K562 (cell line): Measurements from ENCODE around the gene MYH7B. TPM values are rescaled to one million over a fixed set of nuclear protein-coding genes. Genes with fewer than 3 reads are reported as not detected.
A peak's percentile ranks its signal among the peaks of the same experiment; 100 is the strongest.

Source experiments
- BRD9 ChIP-seq: fragments of 450-650 bp; IDR thresholded peaks from 2 replicates; pipeline ENCODE4 v1.6.1; 2018; ENCODE audit warnings: low read depth; ENCODE audit not compliant: partially characterized antibody
- CBFA2T2 ChIP-seq: fragments of 450-650 bp; conservative IDR thresholded peaks from 2 replicates; pipeline ENCODE4 v1.6.1; 2017; ENCODE audit warnings: mild to moderate bottlenecking
- CBX3 ChIP-seq, 2 experiments: IDR thresholded peaks; 1 replicate in 1 of 2; 2 replicates in 1 of 2; pipeline ENCODE4 v1.6.1; 2012; ENCODE audit warnings: inconsistent platforms in 2 of 2, low read length in 2 of 2, borderline replicate concordance in 1 of 2, control low read depth in 1 of 2
- CCNT2 ChIP-seq: IDR thresholded peaks from 2 replicates; pipeline ENCODE4 v1.6.1; 2011; ENCODE audit warnings: borderline replicate concordance, low read depth, mild to moderate bottlenecking, moderate library complexity, mixed read lengths, low read length; ENCODE audit not compliant: insufficient read length; ENCODE audit errors: extremely low read depth
- CREB3 ChIP-seq: fragments of 450-650 bp; conservative IDR thresholded peaks from 2 replicates; pipeline ENCODE4 v1.6.1; 2016; ENCODE audit warnings: missing genetic modification characterization, low read depth, mild to moderate bottlenecking, missing compliant biosample characterization, moderate library complexity
- CREM ChIP-seq: IDR thresholded peaks from 2 replicates; pipeline ENCODE4 v1.6.1; 2014; ENCODE audit warnings: antibody characterized with exemption, low read depth
- E2F1 ChIP-seq: sonication (generic); formaldehyde crosslinking; IDR thresholded peaks from 2 replicates; pipeline ENCODE4 v1.8.1; 2023; ENCODE audit warnings: mild to moderate bottlenecking, missing genetic modification reagents, moderate library complexity
- E2F6 ChIP-seq, 2 experiments: IDR thresholded peaks; 2 replicates each; pipeline ENCODE4 v1.6.1; 2011; ENCODE audit warnings: borderline replicate concordance in 1 of 2, control low read depth in 1 of 2, low read depth in 1 of 2, low read length in 1 of 2, mild to moderate bottlenecking in 1 of 2, mixed read lengths in 1 of 2, moderate library complexity in 1 of 2; ENCODE audit not compliant: insufficient read depth in 1 of 2, insufficient read length in 1 of 2, poor library complexity in 1 of 2, severe bottlenecking in 1 of 2; ENCODE audit errors: extremely low read depth in 1 of 2
- HDAC2 ChIP-seq: fragments of 450-650 bp; IDR thresholded peaks from 2 replicates; pipeline ENCODE4 v1.6.1; 2016; ENCODE audit warnings: mild to moderate bottlenecking
- KLF13 ChIP-seq: fragments of 450-650 bp; IDR thresholded peaks from 2 replicates; pipeline ENCODE4 v1.6.1; 2016; ENCODE audit warnings: missing genetic modification characterization, low read depth, mild to moderate bottlenecking, missing compliant biosample characterization, moderate library complexity, borderline replicate concordance
- LCOR ChIP-seq: sonication (generic); formaldehyde crosslinking; IDR thresholded peaks from 2 replicates; pipeline ENCODE4 v1.8.0; 2022; ENCODE audit warnings: mild to moderate bottlenecking, missing genetic modification reagents
- MIER1 ChIP-seq: fragments of 450-650 bp; IDR thresholded peaks from 2 replicates; pipeline ENCODE4 v1.6.1; 2016; ENCODE audit warnings: antibody characterized with exemption, mild to moderate bottlenecking, low read depth
- NCOA1 ChIP-seq: fragments of 450-650 bp; IDR thresholded peaks from 2 replicates; pipeline ENCODE4 v1.6.1; 2016; ENCODE audit warnings: low read depth
- NCOA2 ChIP-seq, 2 experiments: fragments of 450-650 bp; IDR thresholded peaks; 2 replicates each; pipeline ENCODE4 v1.6.1; 2018; ENCODE audit warnings: mild to moderate bottlenecking in 2 of 2, moderate library complexity in 1 of 2; ENCODE audit not compliant: partially characterized antibody in 2 of 2
- NEUROD1 ChIP-seq: fragments of 150-350 bp; IDR thresholded peaks from 2 replicates; pipeline ENCODE4 v1.6.1; 2014; ENCODE audit warnings: borderline replicate concordance, low read length, low read depth; ENCODE audit not compliant: partially characterized antibody
- NR2F6 ChIP-seq: fragments of 450-650 bp; formaldehyde crosslinking; IDR thresholded peaks from 2 replicates; pipeline ENCODE4 v1.4.0; 2020; ENCODE audit warnings: mild to moderate bottlenecking
- NRF1 ChIP-seq, 2 experiments: fragments of 450-650 bp; IDR thresholded peaks in 1 of 2; conservative IDR thresholded peaks in 1 of 2; 2 replicates each; pipeline ENCODE4 v1.6.1; 2014; ENCODE audit warnings: mild to moderate bottlenecking in 2 of 2
- PML ChIP-seq: IDR thresholded peaks from 2 replicates; pipeline ENCODE4 v1.6.1; 2012; ENCODE audit warnings: low read length, inconsistent platforms
- POLR2AphosphoS5 ChIP-seq: IDR thresholded peaks from 2 replicates; pipeline ENCODE4 v1.6.1; 2011; ENCODE audit warnings: mild to moderate bottlenecking, low read depth, low read length, moderate library complexity; ENCODE audit not compliant: control insufficient read depth, insufficient read depth
- RBBP5 ChIP-seq: fragments of 200-600 bp; sonication (generic); IDR thresholded peaks from 2 replicates; pipeline ENCODE4 v1.6.1; 2012; ENCODE audit warnings: borderline replicate concordance, mild to moderate bottlenecking, low read length, control low read depth, inconsistent platforms; ENCODE audit not compliant: insufficient read depth, poor library complexity, severe bottlenecking
- SP1 ChIP-seq: sonication (generic); formaldehyde crosslinking; IDR thresholded peaks from 2 replicates; pipeline ENCODE4 v1.8.1; 2022; ENCODE audit warnings: mild to moderate bottlenecking, missing genetic modification reagents
- ZNF75A ChIP-seq: fragments of 450-650 bp; formaldehyde crosslinking; IDR thresholded peaks from 2 replicates; pipeline ENCODE4 v1.4.0; 2020; ENCODE audit warnings: mild to moderate bottlenecking
- polyA plus RNA-seq, 8 experiments: library from polyadenylated mRNA; depleted of rRNA in 4 of 8; stranded (reverse) in 5 of 8; unstranded in 3 of 8; fragments of >200 nt; fragmentation: Nextera tagmentation in 2 of 8; fragmentation: Illumina TruSeq in 1 of 8; extraction: Ambion mirVana in 2 of 8; extraction: Trizol in 1 of 8; gene quantifications; 2 replicates each; pipeline versions ENCODE4 v1.2.1 to v1.2.3, GENCODE V29; 2011 to 2014; ENCODE audit warnings: inconsistent platforms in 1 of 8, missing spikeins in 1 of 8
- total RNA-seq, 7 experiments: library from RNA; depleted of rRNA in 6 of 7; stranded (reverse); fragments of >200 nt in 6 of 7; fragmentation: Illumina TruSeq in 2 of 7; extraction: Trizol in 2 of 7; gene quantifications; 2 replicates each; pipeline versions ENCODE4 v1.2.1 to v1.2.3, GENCODE V29; 2011 to 2021; ENCODE audit warnings: low replicate concordance in 1 of 7

The MYH7B gene
- total and polyA plus RNA-seq, 9 of the 15 experiments (the other 6 are each of a cell fraction or from before 2014, with no cell fraction given) = 0.07 to 0.34 (median 0.13) TPM; not detected in 3

GRCh38 chr20:34955231-34956040 is at the start of gene MYH7B, which contains the start of gene GSS (continued):
- TF ChIP-seq CREM (0 out of 2 replicates have a peak, but pooled peaks have one; percentile 45), NEUROD1 (peak; percentile 44), CREB3 (no peak), HDAC2 (peak; percentile 39), NCOA2 (IDR thresholded peaks at IDR 0.05; ENCODE audit: partially characterized antibody in 2 of 2) (no peak), MIER1 (0 out of 2 replicates have a peak, but pooled peaks have one; percentile 24), NCOA1 (peak; percentile 55; the same call in 1 of the 2 replicates), BRD9 (peak; percentile 72), ZNF75A (CRISPR knock-in tag) (no peak), KLF13 (tag) (no peak), E2F1 (CRISPR knock-in tag) (peak; percentile 79; the same call in 1 of the 2 replicates), RBBP5 (peak; percentile 80), NR2F6 (no peak), SP1 (peak; percentile 96), E2F6 (IDR thresholded peaks at IDR 0.05; ENCODE audit: borderline replicate concordance in 1 of 2, extremely low read depth in 1 of 2, insufficient read depth in 1 of 2, insufficient read length in 1 of 2, low read depth in 1 of 2, low read length in 1 of 2, poor library complexity in 1 of 2, severe bottlenecking in 1 of 2) (peak; percentile 31 to 42), CBX3 (IDR thresholded peaks at IDR 0.05; ENCODE audit: borderline replicate concordance in 1 of 2, low read length in 2 of 2) (no peak; a peak in 1 of 3 replicates), POLR2AphosphoS5 (peak; percentile 88), CBFA2T2 (no peak), LCOR (CRISPR knock-in tag) (peak; percentile 96; the same call in 1 of the 2 replicates), CCNT2 (peak; percentile 27), NRF1 (conservative IDR thresholded peaks at IDR 0.05 in 1 of 2, IDR thresholded peaks at IDR 0.05 in 1 of 2) (peak; percentile 95 to 96), PML (peak; percentile 81)
